NCI-H2196 (cell line): ENCODE measurements around the gene CWC25.
"Not testable (repeated sequence)": the region's sequence is repeated elsewhere in the genome, so short reads cannot be mapped to it uniquely, and the experiment has no call there.

Experiments used
- DNase-seq: peaks from one replicate; lab custom pipeline; 2025; ENCODE audit not compliant: unreplicated experiment; lab: John Stamatoyannopoulos, UW

The CWC25 gene

GRCh38 chr17:38824899-38825761, at the start of gene CWC25:
TSS of gene CWC25 (minus strand) at chr17:38825321. CDS start at chr17:38825183, 138 bp downstream.
- peak; percentile 74 for DNase-seq

- DNase-seq, result no peak
Measured at GRCh38 chr17:38873640-38874380, 48.7 kb upstream of the CWC25 start.

GRCh38 chr17:38872671-38873385, 47.7 kb upstream of the CWC25 start:
- no peak for DNase-seq

GRCh38 chr17:38872027-38872511, 46.9 kb upstream of the CWC25 start:
- DNase-seq, result no peak

GRCh38 chr17:38871247-38872015, 46.3 kb upstream of the CWC25 start:
- peak; percentile 62 for DNase-seq

GRCh38 chr17:38870259-38871165, 45.4 kb upstream of the CWC25 start:
- peak; percentile 10 for DNase-seq

GRCh38 chr17:38869526-38870258, 44.6 kb upstream of the CWC25 start, which contains the start of gene LASP1:
TSS of gene LASP1 (plus strand) at chr17:38870058. CDS start at chr17:38870190, 132 bp downstream.
- peak; percentile 79 for DNase-seq

- peak; percentile 62 for DNase-seq
Measured at GRCh38 chr17:38868817-38869525, 43.9 kb upstream of the CWC25 start.

- no peak for DNase-seq
Measured at GRCh38 chr17:38867968-38868816, 43.1 kb upstream of the CWC25 start.

GRCh38 chr17:38867179-38867967, 42.3 kb upstream of the CWC25 start:
- peak; percentile 10 for DNase-seq

GRCh38 chr17:38864636-38865398, 39.7 kb upstream of the CWC25 start:
- no peak for DNase-seq

GRCh38 chr17:38861399-38861843, 36.3 kb upstream of the CWC25 start:
- no peak for DNase-seq

GRCh38 chr17:38857271-38857670, 32.1 kb upstream of the CWC25 start:
- no peak for DNase-seq

- DNase-seq, result not testable (repeated sequence)
Measured at GRCh38 chr17:38855101-38855714, 30.1 kb upstream of the CWC25 start.
